ENCODE results near the gene MARCHF4.

Gene MARCHF4, protein sequence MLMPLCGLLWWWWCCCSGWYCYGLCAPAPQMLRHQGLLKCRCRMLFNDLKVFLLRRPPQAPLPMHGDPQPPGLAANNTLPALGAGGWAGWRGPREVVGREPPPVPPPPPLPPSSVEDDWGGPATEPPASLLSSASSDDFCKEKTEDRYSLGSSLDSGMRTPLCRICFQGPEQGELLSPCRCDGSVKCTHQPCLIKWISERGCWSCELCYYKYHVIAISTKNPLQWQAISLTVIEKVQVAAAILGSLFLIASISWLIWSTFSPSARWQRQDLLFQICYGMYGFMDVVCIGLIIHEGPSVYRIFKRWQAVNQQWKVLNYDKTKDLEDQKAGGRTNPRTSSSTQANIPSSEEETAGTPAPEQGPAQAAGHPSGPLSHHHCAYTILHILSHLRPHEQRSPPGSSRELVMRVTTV

DNA sequence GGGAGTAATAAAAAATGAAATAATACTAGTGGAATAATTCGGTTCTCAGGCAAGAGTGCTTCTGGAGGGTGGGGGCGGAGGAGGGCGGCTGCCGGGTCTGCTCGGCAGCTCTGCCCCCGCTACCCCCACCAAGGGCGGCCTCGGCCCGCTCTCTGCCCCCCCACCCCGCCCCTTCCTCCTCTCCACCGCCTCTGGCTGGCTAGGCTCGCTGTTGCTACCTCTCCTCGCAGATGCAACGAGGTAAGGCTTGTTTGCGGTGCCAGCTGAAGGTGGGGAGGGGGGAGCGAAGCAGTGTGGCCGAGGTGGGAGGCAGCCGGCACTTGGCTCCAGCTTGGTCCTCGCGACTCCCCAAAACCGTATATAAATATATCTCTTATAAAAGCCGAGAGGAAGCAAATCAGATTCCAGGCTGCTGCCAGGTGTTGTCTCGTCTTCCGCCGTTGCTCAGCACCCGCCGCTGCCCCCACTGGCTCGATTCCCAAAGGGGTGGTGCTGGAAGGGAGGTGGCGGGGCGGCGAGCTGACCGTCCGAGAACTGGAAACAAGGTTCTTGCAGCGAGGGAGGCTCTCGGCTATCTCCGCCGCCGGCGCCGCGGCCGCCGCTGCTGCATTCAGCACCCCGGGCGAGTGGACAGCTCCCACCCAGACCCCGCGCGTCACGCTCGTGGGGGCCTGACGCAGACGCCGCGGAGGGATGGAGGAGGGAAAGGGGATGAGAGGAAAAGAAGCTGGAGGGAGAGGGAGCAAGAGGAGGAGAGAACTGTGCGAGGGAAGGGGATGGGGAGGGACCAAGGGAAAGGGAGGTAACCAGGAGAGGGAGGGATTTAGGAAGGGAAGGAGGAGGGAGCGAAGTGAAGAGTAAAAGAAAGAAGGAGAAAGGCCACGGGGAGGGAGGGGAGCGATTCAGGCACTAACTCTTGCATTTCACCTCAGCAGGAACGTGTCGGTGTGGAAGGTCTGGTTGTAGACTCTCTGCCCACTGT, at the start of gene MARCHF4:
MARCHF4 (minus strand) TSS at position 763 of the 982 bp plus-strand sequence. CDS start 2,223 bp downstream, outside the sequence.
- peak; percentile 28 for DNase-seq

DNA sequence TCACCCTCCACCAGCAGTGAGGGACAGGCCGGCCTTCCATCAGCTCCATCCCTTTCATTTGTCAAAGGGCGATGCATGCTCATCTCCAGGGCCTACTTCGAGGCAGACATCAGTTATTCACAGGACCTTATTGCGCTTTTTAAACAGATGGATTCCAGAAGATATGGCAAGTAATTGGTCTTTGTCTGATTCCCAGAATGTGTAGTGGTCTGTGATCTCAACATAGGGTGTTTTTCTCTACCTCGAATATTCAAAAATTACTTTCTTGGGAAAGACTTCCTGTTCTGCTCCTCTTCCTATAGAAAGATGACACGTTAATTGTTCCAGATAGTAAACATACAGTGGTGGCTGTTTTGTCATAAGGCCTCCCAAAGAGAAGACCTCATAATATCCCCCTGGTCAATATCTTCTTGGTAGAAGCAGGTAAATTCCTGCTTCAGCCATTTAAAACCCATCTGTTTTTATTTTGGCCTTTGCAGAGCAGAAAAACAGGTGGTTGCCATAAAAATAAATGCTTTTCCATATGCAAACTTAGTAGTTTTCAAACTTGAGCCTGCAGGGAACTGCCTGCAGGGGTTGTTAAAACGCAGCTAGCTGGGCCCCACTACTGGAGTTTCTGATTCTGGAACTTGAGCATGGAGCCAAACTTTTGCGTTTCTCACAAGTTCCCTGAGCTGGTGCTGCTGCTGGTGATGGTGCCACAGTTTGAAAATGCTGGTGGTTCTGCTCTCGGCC, 48.3 kb upstream of the MARCHF4 start:
- no peak for DNase-seq

DNA sequence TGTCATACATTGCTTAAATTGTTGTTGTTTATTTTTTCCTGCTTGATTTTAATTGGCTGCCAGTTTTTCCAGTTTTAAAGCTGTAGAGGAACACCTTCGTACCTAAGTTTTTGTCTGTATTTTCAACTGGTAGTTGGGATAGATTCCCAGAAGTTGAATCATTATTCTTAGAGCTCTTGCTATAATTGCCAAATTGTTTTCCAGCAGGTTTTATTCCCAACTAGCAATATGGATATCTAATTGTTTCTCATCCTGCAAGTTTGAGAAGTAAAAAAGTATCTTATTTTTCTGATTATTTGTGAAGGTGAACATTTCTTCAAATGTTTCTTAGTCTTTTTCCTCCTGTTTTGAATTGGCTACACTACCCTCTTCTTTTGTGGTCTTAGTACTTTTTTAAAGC, 46.7 kb upstream of the MARCHF4 start:
- no peak for DNase-seq

DNA sequence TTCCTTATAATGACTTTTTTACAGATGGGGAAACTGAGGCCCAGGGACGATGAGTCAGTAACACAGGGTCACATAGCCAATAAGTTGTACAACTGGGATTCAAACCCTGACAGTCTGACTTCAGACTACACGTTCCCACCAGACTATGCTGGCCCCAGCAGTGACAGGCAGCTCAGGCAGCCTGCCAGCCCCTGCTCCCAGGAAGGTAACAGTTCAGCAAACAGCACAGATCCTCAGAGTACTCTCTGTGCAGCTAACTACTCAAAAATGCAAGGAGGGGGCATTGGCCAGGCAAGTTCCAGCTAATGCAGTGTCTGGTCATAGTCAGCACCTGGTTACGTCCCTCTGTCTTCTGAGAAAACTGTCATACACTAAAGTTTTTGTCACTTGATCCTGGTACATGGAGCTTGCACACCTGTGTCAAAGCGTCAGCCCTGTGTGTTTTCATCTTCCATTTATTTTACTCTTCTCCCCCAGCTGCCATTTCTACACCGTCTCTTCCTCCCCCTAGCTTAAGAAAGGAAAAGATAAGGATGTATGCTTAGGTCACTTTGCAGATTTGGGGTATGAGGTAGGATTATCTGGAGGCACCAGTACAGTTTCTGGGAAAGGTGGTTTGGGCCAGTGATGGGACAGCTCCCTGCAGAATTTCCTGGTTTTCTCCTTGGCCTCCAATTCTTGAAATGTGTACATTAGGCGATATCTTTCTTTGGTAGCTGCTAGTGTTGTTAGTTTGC, 44.5 kb upstream of the MARCHF4 start:
- DNase-seq = no peak

- DNase-seq = no peak
These were observed 43.3 kb upstream of the MARCHF4 start for GRCh38 chr2:216415541-216415940.

GRCh38 chr2:216414772-216415319, 42.6 kb upstream of the MARCHF4 start:
- no peak for DNase-seq

GRCh38 chr2:216413882-216414281, 41.6 kb upstream of the MARCHF4 start:
- DNase-seq = no peak

GRCh38 chr2:216412022-216412999, 40.0 kb upstream of the MARCHF4 start, which contains the start of gene SMARCAL1:
Gene SMARCAL1 (plus strand): TSS chr2:216412484. CDS start chr2:216414705, 2,221 bp downstream.
- peak; percentile 95 for DNase-seq

DNA sequence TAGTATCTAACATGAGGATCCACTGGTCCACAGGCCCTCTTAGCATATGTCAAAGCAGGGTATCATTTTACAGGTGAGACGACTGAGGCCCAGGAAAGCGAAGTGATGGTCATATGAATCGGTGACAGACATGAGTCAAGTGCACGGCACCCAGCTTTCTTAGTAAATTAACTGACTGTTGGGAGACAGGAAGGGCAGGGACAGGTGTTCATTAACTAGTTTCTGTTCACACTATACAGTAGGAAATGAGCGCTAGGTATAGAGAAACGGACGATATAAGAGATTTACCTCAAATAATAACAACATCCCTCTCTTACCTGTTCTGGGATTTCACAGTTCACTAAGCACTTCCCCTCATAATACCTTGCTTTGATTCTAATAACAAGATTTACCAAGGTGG, 38.3 kb upstream of the MARCHF4 start:
- DNase-seq = no peak

GRCh38 chr2:216408426-216409290, 36.4 kb upstream of the MARCHF4 start:
- DNase-seq = no peak

DNA sequence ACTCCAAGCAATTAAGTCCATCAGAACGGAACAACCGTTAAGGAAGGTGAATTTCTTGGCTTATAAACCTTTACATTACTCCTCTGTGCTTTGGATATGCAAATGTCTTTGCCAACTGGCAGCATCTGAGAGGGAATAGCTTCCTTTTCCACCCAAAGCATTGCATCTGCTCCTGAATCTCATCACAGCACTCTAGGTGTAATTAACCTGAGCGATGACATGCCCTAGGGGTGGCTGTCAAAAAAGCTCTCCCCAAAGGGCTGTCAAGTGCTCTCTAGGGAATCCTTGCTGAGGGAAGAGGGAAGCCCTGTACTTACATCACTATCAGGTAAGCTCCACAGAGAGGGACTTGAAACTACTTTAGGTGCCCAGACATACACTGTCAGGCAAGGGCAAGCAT, 34.5 kb upstream of the MARCHF4 start:
- no peak for DNase-seq

GRCh38 chr2:216405588-216405987, 33.3 kb upstream of the MARCHF4 start:
- DNase-seq = no peak

- DNase-seq = peak; percentile 22
These were observed 31.8 kb upstream of the MARCHF4 start for GRCh38 chr2:216404010-216404618.

- no peak for DNase-seq
These were observed 30.5 kb upstream of the MARCHF4 start for GRCh38 chr2:216402751-216403150.

GRCh38 chr2:216399621-216400020, 27.3 kb upstream of the MARCHF4 start:
- DNase-seq = no peak

DNA sequence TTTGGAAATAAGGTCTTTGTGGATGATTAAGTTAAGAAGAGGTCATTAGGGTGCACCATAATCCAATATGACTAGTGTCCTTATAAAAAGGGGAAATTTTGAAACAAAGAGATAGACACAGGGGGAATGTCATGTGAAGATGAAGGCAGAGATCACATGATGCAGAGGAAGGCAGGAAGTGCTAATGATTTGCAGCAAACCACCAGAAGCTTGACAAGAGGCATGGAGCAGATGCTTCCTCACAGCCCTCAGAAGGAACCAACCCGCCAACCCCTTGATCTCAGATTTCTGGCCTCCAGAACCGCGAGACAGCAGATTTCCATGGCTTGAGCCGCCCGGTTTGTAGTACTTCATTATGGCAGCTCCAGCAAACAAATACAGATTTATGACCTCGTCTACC, 22.6 kb upstream of the MARCHF4 start:
- DNase-seq = no peak

DNA sequence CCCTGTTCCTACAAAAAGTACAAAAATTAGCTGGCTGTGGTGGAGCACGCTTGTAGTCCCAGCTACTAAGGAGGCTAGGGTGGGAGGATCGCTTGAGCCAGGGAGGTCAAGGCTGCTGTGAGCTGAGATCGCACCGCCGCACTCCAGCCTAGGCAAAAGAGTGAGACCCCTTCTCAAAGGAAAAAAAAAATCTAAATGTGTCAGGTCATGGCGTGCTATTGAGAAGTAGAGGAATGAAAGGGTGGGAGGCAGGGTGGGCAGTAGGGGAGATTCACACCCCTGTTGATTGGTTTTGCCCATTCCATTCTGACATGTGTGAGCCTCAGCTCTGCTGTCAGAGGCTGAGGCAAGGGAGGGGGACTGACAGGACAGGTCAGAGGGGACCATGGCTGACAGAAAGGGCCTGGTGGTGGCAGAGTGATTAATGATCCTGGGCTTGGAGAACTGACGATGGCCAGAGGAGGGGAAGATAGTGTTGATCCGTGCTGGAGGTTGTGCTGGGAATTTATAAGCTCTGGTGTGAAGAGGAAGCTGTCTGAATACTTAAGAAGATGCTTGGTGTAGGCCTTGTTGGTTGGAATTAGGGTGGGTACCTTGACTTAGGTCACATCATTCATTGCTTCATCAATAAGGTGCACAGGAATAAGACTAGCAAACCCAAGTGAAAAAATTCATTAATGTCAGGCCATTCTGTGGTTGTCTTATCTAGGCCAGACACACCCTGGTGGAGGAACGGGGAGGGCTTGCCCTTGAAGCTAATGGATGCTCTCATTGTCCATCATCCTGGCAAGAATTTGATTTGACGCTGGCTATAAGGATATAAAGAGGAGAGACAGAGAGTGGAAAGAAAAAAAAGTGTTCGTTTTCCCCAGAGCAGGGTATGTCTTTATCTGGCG, 20.9 kb upstream of the MARCHF4 start:
- no peak for DNase-seq

DNA sequence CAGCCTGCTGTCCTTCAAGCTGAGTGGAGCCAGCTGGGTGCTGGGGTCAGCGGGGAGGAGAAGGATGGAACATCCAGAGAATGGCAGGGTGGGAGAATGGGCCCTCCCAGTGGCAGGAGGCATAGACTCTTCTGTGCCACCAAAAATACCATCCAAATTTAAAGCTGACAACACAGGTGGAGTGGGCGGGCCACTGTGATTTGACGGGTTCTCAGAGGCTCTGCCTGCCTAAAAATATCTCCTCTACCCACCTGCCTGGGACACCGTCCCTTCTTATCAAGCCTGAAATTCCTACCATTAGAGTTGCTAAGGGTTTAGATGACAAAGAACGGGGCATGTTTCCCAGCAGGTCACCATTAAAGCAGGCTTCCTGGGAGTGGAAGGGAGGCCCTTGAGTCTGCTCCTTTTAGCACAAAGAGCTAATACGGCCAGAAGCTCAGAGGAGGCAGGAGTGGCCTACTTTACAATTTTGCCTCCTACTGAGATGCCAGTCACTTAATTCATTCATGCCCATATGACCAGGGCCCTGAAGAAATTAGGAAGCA, 19.8 kb upstream of the MARCHF4 start:
- no peak for DNase-seq
